Amygdala (tissue), 56 donors: ENCODE results near the gene FAM227B.
"Not testable (repeated sequence)": the region's sequence is repeated elsewhere in the genome, so short reads cannot be mapped to it uniquely, and the experiment has no call there.

Experiments
- DNase-seq, 56 donors: peaks; one replicate each; lab custom pipeline; 2025; lab: John Stamatoyannopoulos, UW

Gene FAM227B

GRCh38 chr15:49612240-49612639 lies 8.4 kb downstream of the FAM227B start:
- not testable (repeated sequence) for DNase-seq

GRCh38 chr15:49610157-49610918 lies 10.3 kb downstream of the FAM227B start:
- no peak for DNase-seq

- DNase-seq = no peak
Observed at GRCh38 chr15:49606594-49606993, 14.0 kb downstream of the FAM227B start.

- no peak for DNase-seq
Observed at GRCh38 chr15:49605588-49605987, 15.0 kb downstream of the FAM227B start.

- no peak for DNase-seq
Observed at GRCh38 chr15:49604625-49605409, 15.8 kb downstream of the FAM227B start.

- DNase-seq = not testable (repeated sequence)
Observed at GRCh38 chr15:49592829-49593316, 27.7 kb downstream of the FAM227B start.

- DNase-seq = no peak
Observed at GRCh38 chr15:49589030-49589429, 31.6 kb downstream of the FAM227B start.

GRCh38 chr15:49573421-49573820 lies 47.2 kb downstream of the FAM227B start:
- no peak for DNase-seq

GRCh38 chr15:49570672-49571071 lies 49.9 kb downstream of the FAM227B start:
- DNase-seq = no peak

- no peak for DNase-seq
Observed at GRCh38 chr15:49570174-49570573, 50.4 kb downstream of the FAM227B start.

- DNase-seq = no peak
Observed at GRCh38 chr15:49560045-49560444, 60.6 kb downstream of the FAM227B start.

GRCh38 chr15:49558929-49559328 lies 61.7 kb downstream of the FAM227B start:
- DNase-seq = no peak

GRCh38 chr15:49556437-49556836 lies 64.2 kb downstream of the FAM227B start:
- no peak for DNase-seq

- DNase-seq = not testable (repeated sequence)
Observed at GRCh38 chr15:49550342-49550741, 70.3 kb downstream of the FAM227B start.

- no peak for DNase-seq
Observed at GRCh38 chr15:49538520-49538919, 82.1 kb downstream of the FAM227B start.

- no peak for DNase-seq
Observed at GRCh38 chr15:49530092-49530491, 90.5 kb downstream of the FAM227B start.

- no peak for DNase-seq
Observed at GRCh38 chr15:49528289-49528688, 92.3 kb downstream of the FAM227B start.

- DNase-seq = no peak
Observed at GRCh38 chr15:49521802-49522201, 98.8 kb downstream of the FAM227B start.

- not testable (repeated sequence) for DNase-seq
Observed at GRCh38 chr15:49512739-49513138, 107.9 kb downstream of the FAM227B start.

GRCh38 chr15:49507261-49507660 lies 113.4 kb downstream of the FAM227B start:
- DNase-seq = no peak

- DNase-seq = no peak
Observed at GRCh38 chr15:49506341-49506740, 114.3 kb downstream of the FAM227B start.

GRCh38 chr15:49501586-49501985 lies 119.0 kb downstream of the FAM227B start:
- DNase-seq = no peak
